ENCODE results near the gene SH3RF3.

- no peak for TF ChIP-seq CTCF (IDR thresholded peaks at IDR 0.05)
- TF ChIP-seq POLR2A (IDR thresholded peaks at IDR 0.05) = no peak
Observed at GRCh38 chr2:109255654-109256053, 126.6 kb downstream of the SH3RF3 start.

All from breast epithelium (tissue), 3 donors.